ENCODE results near the gene METAP2.
"Not testable (repeated sequence)": the region's sequence is repeated elsewhere in the genome, so short reads cannot be mapped to it uniquely, and the experiment has no call there.

METAP2 gene

DNA sequence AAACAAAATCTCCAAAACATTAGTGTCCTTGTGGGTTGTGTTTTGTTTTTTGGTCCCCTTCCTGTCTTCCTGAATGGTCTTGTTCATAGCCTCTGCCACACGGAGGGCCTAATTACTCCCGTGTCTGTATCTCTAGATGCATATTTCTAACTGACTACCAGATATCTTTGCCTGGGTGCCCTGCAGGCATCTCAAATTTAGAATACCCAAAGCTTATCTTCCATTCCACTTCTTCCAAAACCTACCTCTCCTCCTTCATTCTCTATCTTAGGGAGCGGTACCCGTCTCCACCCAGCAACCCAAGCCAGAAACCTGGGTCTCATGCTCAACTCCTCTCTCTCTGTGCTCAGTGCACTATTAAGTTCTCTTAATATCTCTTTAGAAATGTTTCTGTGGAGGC is 10.9 kb upstream of the METAP2 start:
- DNase-seq, result no peak

DNA sequence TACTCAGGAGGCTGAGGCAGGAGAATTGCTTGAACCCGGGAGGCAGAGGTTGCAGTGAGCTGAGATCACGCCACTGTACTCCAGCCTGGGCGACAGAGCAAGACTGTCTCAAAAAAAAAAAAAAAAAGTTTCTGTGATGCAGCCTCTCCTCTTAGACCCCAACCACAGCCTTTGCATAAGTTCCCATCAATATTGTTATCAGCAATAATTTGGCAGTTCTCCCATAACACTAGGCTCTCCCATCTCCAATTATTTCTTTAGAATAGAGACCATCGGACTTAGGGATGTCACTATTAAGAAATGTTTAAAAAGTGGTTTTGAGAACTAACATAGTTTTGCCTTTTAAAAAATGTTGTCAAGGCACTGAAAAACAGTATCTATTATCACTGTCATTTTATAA is 10.2 kb upstream of the METAP2 start:
- DNase-seq, result not testable (repeated sequence)

DNA sequence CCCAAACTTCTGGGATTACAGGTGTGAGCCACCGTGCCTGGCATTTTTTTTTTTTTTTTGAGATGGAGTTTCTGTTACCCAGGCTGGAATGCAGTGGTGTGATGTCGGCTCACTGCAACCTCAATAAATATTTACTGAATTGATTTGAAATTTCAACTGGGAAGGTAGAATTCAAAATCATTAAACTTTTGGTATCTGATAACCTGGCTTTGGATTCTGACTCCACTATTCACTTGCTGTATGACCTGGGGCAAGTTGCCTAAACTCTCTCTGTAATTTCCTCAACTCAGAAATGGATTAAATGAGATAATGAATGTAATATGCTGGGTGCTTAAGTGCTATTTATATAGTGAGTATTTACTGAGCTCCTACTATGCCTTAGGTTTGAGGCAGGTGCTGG is 8.7 kb upstream of the METAP2 start:
- no peak for DNase-seq

DNA sequence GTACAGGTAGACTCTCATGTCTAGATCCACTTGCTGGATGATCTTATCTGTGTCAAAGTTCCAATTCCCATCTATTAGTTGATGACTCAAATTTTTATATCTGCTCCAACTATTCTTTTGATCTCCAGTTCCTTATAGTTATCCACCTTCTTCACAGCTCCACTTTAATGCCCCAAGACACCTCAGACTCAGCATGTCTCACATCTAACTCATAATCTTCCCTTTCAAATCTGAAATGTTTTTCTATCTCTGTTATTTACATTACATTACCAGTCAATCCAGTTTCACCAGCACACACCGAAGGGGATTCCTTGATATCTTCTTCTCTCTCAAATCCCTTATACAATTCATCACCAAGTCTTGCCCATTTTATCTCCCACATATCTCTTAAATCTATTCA is 3.7 kb upstream of the METAP2 start:
- no peak for DNase-seq

DNA sequence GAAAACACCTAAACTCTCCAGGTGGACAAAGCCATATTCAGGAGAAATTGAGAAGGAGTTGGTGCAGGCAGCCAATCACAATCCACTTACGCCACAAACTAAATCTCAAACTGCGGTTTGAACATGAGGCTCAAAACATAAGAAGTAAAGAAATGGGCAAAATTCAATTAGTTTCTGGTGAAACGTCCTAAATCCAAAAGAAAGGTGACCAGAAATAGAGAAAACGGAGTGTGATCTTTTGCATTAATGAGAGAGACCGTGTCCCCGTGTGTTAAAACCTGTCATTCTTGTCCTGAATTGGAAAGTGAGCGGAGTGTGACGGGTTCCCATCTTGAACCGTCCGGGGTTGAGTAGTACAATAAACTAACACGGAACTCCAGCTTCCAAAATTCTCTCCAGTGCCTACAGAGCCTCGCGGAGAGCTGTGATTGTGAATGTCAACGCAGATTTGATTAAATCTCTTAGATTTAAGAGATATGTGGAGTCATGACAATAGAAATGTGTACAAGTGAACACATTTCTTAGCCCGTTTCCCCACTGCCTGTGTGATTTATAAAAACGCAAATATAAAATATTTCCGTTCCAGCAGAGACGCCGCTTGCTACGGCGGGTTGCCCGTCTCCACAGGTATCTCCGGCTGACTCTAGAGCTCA is 595 bp upstream of the METAP2 start:
- DNase-seq, result peak; percentile 37 to 47

DNA sequence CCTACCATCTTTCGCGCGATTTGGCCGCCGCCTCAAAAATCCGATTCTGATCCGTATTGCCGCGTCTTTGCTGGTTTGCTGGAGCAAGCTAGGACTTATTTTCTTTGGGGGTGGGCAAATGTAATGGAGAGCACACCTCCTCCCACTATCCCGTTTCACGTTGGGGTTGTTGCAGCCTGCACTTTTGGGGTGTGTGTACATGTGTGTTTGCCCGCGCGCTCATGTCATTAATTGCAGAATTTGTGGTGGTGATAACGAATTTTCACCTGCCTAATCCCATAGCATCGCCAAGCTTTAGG is 657 bp downstream of the METAP2 start:
- no peak for DNase-seq

DNA sequence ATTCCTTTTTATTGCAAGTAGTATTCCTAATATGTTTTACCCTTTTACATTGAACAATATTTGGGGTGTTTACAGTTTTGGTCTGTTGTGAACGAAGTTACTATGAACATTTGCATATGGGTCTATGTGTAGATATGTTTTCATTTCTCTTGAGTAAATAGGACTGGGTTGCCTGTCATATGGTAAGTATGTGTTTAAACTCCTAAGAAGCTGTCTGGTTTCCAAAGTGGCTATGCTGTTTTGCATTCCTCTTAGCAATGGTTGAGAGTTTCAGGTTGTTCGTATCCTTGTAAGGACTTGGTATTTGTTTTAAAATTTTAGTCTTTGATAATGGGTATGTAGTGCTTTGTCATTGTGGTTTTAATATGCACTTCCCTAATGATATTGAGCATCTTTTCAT is 6.3 kb downstream of the METAP2 start:
- DNase-seq, result no peak

DNA sequence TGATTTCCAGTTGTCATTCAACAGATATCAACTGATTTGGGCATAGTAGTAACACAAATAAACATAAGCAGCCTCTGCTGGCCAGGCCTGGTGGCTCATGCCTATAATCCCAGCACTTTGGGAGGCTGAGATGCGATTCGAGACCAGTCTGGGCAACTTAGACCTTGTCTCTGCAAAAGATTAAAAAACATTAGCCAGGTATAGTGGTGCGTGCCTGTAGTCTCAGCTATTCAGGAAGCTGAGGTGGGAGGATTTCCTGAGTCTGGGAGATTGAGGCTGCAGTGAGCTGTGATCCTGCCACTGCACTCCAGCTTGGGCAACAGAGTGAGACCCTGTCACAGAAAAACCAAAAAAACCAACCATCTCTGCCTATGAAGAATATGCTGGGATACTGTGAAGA is 7.1 kb downstream of the METAP2 start:
- DNase-seq, result no peak

DNA sequence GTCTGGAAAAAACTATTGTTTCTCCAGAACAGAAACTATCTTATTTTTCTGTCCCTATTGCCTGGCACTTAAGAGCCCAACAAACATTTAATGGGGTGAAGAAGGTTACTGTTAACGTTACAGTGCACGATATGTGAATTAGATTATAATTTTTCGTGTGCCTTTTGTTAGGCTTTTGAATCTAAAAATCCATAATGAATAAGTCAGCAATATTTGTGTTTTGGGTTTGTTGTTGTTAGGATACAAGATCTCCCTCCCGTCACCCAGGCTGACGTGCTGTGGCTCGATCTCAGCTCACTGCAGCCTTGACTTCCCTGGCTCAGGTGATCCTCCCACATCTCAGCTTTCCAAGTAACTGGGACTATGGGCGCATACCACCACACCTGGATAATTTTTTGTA is 7.9 kb downstream of the METAP2 start:
- no peak for DNase-seq

DNA sequence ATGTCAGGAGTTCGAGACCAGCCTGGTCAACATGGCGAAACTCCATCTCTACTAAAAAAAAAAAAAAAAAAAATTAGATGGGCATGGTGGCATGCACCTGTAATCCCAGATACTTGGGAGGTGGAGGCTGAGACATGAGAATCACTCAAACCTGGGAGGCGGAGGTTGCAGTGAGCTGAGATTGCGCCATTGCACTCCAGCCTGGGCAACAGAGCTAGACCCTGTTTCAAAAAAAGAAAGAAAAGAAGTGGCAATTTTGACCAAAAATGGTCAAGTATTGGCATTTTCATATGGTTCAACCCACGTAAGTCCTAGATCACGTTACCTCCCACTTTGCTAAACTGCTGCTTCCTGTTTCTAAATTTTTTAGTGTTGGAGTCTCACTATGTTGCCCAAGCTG is 8.6 kb downstream of the METAP2 start:
- not testable (repeated sequence) for DNase-seq

DNA sequence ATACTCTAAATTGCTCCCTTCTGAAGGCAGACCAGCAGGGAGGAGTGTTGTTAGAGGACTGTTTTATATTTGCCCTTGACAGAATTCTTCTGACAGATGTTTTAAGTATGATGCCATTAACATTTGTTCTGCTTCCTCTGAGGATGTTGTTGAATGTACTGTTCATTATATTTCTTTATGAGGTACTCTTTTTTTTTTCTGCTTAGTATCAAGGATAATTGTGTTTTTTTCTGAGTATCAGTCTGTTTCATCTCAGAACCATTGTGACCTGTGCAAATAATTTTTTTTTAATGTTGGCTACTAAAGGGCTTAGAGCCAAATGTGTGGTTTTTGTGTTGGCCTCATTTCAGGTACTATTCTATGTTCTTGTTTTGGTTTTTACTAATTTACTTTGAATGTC is 10.6 kb downstream of the METAP2 start:
- DNase-seq, result no peak

DNA sequence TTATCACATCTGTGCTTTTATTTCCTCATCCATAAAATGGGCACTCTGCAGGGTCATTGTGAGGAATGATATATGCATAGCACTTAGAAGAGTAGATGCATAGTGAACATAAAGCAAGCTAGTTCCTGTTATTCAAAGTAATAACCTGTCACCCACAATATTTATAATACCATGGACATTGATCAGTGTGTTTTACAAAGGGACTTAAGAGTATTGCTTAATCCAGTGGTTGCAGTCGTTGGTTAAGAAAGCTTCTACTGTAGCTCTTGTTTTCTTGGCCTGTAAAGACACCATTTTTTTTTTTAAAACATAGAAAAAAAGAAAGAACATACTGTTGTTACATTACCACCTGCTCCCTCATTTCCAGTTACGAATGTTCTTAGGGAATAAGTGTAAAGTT is 13.1 kb downstream of the METAP2 start:
- no peak for DNase-seq

DNA sequence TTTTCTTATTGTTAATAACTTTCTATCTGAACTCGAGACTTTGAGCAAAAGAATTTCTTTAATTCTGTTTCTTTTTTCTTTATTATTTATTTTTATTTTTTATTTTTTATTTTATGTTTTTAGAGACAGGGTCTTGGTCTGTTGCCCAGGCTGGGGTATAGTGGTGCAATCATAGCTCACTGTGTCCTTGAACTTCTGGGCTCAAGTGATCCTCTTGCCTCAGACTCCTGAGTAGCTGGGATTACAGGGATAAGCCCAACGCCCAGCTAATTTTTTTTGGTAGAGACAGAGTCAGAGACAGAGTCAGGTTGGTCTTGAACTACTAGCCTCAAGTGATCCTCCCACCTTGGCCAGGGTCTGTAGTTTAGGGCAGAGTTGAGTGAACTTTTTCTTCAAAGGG is 18.5 kb downstream of the METAP2 start:
- DNase-seq, result no peak

DNA sequence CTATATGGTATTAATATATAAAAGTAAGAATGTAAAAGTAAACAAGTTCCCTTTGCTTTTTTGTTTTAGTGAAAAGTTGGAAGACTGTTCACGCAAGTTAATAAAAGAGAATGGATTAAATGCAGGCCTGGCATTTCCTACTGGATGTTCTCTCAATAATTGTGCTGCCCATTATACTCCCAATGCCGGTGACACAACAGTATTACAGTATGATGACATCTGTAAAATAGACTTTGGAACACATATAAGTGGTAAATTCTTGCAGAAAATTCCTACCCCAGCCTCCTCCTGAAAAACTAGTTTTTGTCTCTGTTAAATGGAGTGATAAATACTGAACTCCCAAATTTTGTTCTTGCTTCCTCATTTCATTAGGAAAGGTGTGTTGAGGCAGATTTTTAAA is 20.9 kb downstream of the METAP2 start:
- DNase-seq, result no peak

DNA sequence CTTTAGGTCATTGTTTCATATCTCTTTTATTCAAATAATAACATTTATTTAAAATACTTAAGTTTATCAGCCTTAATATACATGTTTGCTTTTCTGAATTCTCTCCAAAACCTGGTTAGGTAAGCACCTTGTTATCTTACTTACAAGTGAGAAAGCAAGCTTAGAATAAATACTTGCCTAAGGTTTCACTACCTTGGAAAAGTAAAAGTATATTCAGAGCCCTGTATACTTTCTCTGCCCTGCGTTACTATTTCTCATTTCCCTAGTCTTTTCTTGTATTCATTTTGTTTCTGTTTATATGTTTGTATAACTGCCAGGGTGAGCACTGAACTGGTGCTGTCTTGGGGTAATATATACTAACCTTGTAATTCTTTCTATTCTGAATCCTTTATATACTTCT is 21.5 kb downstream of the METAP2 start:
- DNase-seq, result no peak

DNA sequence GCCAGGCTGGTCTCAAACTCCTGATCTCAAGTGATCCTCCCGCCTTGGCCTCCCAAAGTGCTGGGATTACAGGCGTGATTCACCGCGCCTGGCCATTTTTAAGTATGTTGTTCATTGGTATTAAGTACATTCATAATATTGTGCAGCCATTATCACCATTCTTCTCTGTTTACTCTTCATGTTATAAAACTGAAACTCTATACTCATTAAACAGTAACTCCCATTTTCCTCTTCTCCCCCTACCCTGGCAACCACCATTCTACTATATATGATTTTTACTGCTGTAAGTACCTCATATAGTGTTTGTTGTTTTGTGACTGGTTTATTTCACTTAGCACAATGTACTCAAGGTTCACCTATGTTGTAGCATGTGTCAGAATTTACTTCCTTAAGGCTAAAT is 23.1 kb downstream of the METAP2 start:
- no peak for DNase-seq

DNA sequence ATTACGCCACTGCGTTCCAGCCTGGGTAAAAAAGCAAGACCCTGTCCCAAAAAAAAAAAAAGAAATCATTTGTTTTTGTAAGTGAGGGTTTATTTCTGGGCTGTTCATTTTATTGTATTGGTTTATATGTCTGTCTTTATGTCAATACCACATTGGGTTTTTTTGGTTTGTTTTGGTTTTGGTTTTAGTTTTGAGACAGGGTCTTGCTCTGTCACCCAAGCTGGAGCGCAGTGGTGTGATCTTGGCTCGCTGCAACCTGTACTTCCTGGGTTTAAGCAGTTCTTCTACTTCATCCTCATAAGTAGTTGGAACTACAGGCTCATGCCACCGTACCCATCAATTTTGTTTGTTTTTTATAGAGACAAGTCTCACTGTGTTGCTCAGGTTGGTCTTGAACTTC is 25.0 kb downstream of the METAP2 start:
- no peak for DNase-seq

DNA sequence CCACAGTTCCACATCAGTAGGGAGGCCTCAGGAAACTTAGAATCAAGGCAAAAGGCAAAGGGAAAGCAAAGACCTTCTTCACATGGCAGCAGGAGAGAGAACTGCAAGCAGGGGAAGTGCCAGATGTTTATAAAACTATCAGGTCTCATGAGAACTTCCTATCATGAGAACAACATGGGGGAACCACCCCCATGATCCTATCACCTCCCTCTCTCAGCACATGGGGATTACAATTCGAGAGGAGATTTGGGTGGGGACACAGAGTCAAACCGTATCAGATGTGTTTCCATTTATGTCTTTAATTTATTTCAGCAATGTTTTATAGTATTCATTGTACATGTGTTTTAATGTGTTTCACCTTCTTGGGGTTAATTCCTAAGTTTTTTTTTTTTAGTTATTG is 25.8 kb downstream of the METAP2 start:
- DNase-seq, result no peak

DNA sequence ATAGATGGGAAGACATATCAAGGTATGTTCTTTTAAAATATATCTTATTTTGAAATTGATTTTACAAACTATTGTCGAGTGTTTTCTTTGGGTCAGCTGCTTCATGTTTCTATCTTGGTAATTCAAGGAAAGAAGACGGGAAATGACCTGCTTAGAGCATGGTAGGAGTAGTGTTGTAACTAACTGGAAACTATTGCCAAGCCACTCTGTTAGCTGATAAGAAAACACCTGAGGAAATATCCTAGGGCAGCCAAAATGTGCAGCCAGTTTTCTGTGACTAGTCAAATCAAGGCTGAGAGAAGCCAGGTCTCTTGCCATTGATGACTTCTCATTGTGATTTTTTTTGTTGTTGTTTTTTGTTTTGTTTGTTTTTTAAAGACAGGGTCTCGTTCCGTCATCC is 30.2 kb downstream of the METAP2 start:
- no peak for DNase-seq

DNA sequence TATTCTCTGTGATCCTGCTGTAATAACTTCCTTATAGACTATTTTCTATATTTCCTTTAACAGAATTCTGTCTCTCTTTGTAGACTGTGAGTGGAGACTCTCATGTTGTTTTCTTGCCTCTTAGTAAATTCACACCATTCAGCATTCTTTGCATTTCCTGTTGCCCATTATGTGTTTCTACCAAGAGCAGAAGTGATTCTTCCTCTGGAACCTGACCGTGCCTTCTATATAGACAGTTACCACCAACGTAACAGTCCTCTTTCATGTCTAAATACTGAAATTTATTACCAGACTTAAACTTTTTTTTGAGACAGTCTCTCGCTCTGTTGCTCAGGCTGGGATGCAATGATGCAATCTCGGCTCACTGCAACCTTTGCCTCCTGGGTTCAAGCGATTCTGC is 31.1 kb downstream of the METAP2 start:
- DNase-seq, result no peak

DNA sequence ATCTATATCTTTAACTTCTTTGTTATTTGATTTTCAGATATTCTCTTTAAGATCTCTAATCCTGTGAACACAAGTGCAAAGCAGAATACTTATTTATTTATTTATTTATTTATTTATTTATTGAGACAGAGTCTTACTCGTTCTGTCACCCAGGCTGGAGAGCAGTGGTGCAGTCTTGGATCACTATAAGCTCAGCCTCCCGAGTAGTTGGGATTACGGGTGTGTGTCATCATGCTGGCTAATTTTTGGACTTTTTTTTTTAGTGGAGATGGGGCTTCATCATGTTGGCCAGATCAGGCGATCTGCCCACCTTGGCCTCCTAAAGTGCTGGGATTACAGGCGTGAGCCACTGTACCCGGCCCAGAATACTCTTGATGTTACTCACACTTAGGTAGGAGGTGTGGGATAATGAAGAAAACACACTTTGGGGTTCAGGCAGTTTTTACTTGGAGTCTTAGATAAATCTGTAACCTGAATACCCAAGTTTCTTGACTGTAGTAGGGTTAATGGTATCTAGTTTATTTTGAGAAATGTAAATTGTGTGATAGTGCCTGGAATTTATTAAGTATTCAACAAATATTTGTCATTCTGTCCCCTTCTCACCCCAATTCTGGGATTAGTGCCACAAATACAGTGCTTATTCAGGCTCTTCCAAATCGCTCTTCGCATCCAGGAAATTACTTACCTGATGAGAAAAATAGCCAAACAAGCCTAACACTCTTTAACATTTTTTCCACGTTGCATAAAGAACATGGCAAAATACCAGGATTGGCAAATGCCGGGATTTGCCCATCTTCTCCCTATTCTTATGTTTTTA is 33.0 kb downstream of the METAP2 start:
- DNase-seq, result no peak

DNA sequence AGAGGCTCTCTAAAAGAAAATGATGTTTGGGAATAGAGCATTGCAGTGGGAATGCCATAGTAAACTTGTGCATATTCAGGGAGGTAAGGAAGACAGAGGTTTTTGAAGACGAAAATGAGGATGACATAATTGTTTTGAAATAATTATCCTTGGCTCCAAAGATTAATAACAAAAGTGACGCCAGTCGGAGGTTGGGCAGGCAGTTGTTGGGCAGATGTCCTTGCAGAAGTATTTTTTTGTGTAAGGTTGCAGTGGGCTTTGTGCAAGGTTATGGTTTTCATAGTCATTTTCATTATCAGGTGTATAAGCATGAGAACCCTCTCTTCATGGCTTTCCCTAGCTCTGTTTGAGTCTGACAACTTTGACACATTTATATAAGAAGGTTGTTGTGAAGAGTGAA is 35.3 kb downstream of the METAP2 start:
- DNase-seq, result no peak

DNA sequence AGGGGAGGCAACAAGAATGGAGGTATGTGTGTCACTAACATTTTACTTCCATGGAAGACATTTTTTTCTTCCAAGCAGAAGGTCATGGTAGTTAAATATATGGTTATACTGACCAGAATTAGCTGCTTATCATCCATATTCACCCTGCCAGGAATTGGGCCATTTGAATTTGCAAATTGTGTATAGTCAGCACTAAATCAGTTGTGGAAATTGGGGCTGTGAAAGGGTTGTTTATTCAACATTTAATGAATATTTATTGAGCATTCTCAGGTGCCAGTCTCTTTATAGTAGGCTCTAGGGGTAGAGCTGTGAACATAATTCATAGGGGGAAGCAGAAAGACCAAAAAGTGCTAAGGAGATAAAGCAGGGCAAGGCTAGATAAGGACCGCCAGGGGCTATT is 38.0 kb downstream of the METAP2 start:
- no peak for DNase-seq

DNA sequence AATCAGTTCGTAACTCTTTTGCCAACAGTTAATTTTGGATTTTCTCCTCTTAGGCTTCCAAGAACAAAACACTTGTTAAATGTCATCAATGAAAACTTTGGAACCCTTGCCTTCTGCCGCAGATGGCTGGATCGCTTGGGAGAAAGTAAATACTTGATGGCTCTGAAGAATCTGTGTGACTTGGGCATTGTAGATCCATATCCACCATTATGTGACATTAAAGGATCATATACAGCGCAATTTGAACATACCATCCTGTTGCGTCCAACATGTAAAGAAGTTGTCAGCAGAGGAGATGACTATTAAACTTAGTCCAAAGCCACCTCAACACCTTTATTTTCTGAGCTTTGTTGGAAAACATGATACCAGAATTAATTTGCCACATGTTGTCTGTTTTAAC is 39.6 kb downstream of the METAP2 start:
- DNase-seq, result no peak

DNA sequence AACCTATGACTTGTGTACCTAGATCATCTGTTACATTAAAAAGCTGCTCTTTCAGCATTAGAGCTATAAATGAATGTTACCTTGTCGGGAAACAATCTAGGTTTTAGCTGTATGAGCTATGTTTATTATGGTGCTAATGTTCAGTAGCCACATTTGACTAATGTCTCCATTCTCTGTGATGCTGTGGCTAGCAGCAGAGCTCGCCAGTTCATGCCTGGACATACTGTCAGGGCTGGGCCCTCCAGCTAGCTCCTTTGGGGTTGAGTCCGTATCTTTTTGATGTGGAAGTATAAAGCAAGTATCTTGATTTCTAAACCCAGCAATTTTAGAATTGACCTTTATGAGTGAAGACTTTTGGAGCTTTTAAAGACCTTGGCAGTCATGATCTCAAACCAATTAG is 41.2 kb downstream of the METAP2 start:
- no peak for DNase-seq
